Measurements from ENCODE around the gene SUDS3. TPM values are rescaled to one million over a fixed set of nuclear protein-coding genes. Genes with fewer than 3 reads are reported as not detected.

SUDS3 gene
- total and polyA plus RNA-seq, 4 donors: 6.7 to 22.8 (median 12.3) TPM

DNA sequence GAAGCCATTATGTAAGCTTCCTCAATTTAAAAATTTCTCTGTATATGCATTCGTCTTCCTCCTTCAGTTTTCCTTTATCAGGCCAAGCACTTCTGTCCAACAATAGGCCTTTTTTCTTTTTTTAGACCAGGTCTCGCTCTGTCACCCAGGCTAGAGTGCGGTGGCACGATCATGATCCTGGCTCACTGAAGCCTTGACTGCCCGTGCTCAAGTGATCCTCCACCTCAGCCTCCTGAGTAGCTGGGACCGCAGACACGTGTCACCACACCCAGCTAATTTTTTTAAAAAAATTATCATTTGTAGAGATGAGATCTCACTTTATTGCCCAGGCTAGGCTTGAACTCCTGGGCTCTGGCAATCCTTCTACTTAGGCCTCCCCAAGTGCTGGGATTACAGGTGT lies 29.5 kb upstream of the SUDS3 start:
- WGBS: 86% methylated on average over 7 of the region's 7 CpGs
- TF ChIP-seq, protein P1, sequence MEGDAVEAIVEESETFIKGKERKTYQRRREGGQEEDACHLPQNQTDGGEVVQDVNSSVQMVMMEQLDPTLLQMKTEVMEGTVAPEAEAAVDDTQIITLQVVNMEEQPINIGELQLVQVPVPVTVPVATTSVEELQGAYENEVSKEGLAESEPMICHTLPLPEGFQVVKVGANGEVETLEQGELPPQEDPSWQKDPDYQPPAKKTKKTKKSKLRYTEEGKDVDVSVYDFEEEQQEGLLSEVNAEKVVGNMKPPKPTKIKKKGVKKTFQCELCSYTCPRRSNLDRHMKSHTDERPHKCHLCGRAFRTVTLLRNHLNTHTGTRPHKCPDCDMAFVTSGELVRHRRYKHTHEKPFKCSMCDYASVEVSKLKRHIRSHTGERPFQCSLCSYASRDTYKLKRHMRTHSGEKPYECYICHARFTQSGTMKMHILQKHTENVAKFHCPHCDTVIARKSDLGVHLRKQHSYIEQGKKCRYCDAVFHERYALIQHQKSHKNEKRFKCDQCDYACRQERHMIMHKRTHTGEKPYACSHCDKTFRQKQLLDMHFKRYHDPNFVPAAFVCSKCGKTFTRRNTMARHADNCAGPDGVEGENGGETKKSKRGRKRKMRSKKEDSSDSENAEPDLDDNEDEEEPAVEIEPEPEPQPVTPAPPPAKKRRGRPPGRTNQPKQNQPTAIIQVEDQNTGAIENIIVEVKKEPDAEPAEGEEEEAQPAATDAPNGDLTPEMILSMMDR (IDR thresholded peaks at IDR 0.05; ENCODE audit: low read depth, low read length, missing input control): no peak
- TF ChIP-seq JUND (IDR thresholded peaks at IDR 0.05) (no peak), EGR1 (IDR thresholded peaks at IDR 0.05; ENCODE audit: low read depth in 2 of 2) (no peak)
- TF ChIP-seq, protein P2, sequence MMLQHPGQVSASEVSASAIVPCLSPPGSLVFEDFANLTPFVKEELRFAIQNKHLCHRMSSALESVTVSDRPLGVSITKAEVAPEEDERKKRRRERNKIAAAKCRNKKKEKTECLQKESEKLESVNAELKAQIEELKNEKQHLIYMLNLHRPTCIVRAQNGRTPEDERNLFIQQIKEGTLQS (IDR thresholded peaks at IDR 0.05): no peak
- H3K4me1 ChIP-seq (ENCODE audit: control insufficient read depth in 4 of 4, insufficient read depth in 4 of 4, low read length in 3 of 4): peaks cover 0 to 3% (median 0%) of the 10 kb centered on the region in 4 donors
- H3K4me3 ChIP-seq (ENCODE audit: low read depth in 1 of 3, low read length in 3 of 3): no peak overlapping the region
- H3K9ac ChIP-seq (ENCODE audit: low read depth in 1 of 2, low read length in 2 of 2): no peak overlapping the region
- no peak overlapping the region for H3K27ac ChIP-seq (ENCODE audit: low read depth in 1 of 2, low read length in 2 of 2)
- no peak for DNase-seq (ENCODE audit: low spot score)
- no peaks in the 10 kb centered on the region for H3K9me3 ChIP-seq (ENCODE audit: control insufficient read depth in 4 of 4, low read length in 3 of 4)
- no peaks in the 10 kb centered on the region for H3K27me3 ChIP-seq (ENCODE audit: control insufficient read depth in 4 of 4, insufficient read depth in 4 of 4, low read length in 3 of 4)
- H3K36me3 ChIP-seq (ENCODE audit: control insufficient read depth in 4 of 4, insufficient read depth in 3 of 4, low read depth in 1 of 4, low read length in 3 of 4): no peaks in the 10 kb centered on the region

DNA sequence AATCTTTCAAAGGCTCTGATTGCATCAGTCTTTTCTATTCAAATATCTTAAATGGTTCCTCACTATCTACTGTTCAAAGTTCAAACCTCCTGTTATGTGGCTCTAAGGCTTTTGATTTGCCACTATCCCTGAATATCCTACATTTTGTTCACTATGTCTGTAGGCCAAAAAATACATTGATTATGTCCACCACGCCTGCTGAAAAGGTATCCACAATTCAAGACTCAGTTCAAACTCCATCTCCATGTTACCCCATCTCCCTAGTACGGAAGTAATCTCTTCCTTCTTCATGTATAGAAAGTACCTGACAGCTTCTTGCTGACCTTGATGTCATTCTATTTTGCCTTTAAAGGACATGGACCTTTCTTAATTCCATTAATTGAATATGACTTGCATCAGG lies 28.4 kb upstream of the SUDS3 start:
- DNase-seq (ENCODE audit: low spot score): no peak
- Histone ChIP-seq H3K36me3 (ENCODE audit: control insufficient read depth in 4 of 4, insufficient read depth in 3 of 4, low read depth in 1 of 4, low read length in 3 of 4) (no peaks in the 10 kb centered on the region), H3K4me3 (ENCODE audit: low read depth in 1 of 3, low read length in 3 of 3) (no peak overlapping the region), H3K9me3 (ENCODE audit: control insufficient read depth in 4 of 4, low read length in 3 of 4) (no peaks in the 10 kb centered on the region), H3K27me3 (ENCODE audit: control insufficient read depth in 4 of 4, insufficient read depth in 4 of 4, low read length in 3 of 4) (no peaks in the 10 kb centered on the region), H3K4me1 (ENCODE audit: control insufficient read depth in 4 of 4, insufficient read depth in 4 of 4, low read length in 3 of 4) (peaks cover 0 to 5% (median 1%) of the 10 kb centered on the region in 4 donors), H3K9ac (ENCODE audit: low read depth in 1 of 2, low read length in 2 of 2) (no peak overlapping the region), H3K27ac (ENCODE audit: low read depth in 1 of 2, low read length in 2 of 2) (no peak overlapping the region)
- WGBS: 88% methylated on average over 2 of the region's 2 CpGs
- no peak for TF ChIP-seq SP1 (IDR thresholded peaks at IDR 0.05)
- TF ChIP-seq HNF4A (conservative IDR thresholded peaks at IDR 0.05): no peak
- no peak for TF ChIP-seq TAF1 (conservative IDR thresholded peaks at IDR 0.05)
- TF ChIP-seq, protein P2 (IDR thresholded peaks at IDR 0.05): no peak
- TF ChIP-seq, protein P1 (IDR thresholded peaks at IDR 0.05; ENCODE audit: low read depth, low read length, missing input control): no peak
- no peak for TF ChIP-seq HNF4G (IDR thresholded peaks at IDR 0.05)
- TF ChIP-seq, protein P3, sequence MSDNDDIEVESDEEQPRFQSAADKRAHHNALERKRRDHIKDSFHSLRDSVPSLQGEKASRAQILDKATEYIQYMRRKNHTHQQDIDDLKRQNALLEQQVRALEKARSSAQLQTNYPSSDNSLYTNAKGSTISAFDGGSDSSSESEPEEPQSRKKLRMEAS (IDR thresholded peaks at IDR 0.05): no peak
- TF ChIP-seq, protein P4, sequence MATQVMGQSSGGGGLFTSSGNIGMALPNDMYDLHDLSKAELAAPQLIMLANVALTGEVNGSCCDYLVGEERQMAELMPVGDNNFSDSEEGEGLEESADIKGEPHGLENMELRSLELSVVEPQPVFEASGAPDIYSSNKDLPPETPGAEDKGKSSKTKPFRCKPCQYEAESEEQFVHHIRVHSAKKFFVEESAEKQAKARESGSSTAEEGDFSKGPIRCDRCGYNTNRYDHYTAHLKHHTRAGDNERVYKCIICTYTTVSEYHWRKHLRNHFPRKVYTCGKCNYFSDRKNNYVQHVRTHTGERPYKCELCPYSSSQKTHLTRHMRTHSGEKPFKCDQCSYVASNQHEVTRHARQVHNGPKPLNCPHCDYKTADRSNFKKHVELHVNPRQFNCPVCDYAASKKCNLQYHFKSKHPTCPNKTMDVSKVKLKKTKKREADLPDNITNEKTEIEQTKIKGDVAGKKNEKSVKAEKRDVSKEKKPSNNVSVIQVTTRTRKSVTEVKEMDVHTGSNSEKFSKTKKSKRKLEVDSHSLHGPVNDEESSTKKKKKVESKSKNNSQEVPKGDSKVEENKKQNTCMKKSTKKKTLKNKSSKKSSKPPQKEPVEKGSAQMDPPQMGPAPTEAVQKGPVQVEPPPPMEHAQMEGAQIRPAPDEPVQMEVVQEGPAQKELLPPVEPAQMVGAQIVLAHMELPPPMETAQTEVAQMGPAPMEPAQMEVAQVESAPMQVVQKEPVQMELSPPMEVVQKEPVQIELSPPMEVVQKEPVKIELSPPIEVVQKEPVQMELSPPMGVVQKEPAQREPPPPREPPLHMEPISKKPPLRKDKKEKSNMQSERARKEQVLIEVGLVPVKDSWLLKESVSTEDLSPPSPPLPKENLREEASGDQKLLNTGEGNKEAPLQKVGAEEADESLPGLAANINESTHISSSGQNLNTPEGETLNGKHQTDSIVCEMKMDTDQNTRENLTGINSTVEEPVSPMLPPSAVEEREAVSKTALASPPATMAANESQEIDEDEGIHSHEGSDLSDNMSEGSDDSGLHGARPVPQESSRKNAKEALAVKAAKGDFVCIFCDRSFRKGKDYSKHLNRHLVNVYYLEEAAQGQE (IDR thresholded peaks at IDR 0.05): no peak
- TF ChIP-seq RAD21 (IDR thresholded peaks at IDR 0.05): no peak
- no peak for TF ChIP-seq EGR1 (IDR thresholded peaks at IDR 0.05; ENCODE audit: low read depth in 2 of 2)
- no peak for TF ChIP-seq FOXA2 (IDR thresholded peaks at IDR 0.05)
- TF ChIP-seq RXRA (IDR thresholded peaks at IDR 0.05): no peak
- TF ChIP-seq, protein P5, sequence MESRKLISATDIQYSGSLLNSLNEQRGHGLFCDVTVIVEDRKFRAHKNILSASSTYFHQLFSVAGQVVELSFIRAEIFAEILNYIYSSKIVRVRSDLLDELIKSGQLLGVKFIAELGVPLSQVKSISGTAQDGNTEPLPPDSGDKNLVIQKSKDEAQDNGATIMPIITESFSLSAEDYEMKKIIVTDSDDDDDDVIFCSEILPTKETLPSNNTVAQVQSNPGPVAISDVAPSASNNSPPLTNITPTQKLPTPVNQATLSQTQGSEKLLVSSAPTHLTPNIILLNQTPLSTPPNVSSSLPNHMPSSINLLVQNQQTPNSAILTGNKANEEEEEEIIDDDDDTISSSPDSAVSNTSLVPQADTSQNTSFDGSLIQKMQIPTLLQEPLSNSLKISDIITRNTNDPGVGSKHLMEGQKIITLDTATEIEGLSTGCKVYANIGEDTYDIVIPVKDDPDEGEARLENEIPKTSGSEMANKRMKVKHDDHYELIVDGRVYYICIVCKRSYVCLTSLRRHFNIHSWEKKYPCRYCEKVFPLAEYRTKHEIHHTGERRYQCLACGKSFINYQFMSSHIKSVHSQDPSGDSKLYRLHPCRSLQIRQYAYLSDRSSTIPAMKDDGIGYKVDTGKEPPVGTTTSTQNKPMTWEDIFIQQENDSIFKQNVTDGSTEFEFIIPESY (IDR thresholded peaks at IDR 0.05): no peak
- TF ChIP-seq FOXA1 (IDR thresholded peaks at IDR 0.05): no peak
- TF ChIP-seq JUND (IDR thresholded peaks at IDR 0.05): no peak
- TF ChIP-seq YY1 (IDR thresholded peaks at IDR 0.05): no peak
